ENCODE data around the gene PIP5K1C.

DNA sequence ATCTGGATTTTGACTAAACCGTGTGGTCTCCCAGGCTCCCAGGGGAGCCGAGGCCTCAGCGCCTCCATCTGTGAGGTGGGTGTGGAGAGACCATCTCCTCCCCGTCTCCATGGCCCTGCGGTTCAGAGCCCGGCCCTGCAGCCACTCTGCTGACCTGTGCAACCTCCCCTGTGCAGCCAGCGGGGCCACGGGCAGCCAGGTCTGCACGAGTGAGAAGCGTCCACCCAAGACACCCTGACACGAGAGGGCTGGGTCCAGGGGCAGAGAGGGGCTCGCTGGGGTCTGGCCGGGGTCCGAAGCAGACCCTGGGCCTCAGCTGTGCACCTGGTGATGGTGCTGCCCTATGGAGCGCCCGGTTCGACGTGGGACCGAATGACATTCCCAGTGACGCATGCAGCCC lies 63.3 kb downstream of the PIP5K1C start:
- TF ChIP-seq, protein P1, sequence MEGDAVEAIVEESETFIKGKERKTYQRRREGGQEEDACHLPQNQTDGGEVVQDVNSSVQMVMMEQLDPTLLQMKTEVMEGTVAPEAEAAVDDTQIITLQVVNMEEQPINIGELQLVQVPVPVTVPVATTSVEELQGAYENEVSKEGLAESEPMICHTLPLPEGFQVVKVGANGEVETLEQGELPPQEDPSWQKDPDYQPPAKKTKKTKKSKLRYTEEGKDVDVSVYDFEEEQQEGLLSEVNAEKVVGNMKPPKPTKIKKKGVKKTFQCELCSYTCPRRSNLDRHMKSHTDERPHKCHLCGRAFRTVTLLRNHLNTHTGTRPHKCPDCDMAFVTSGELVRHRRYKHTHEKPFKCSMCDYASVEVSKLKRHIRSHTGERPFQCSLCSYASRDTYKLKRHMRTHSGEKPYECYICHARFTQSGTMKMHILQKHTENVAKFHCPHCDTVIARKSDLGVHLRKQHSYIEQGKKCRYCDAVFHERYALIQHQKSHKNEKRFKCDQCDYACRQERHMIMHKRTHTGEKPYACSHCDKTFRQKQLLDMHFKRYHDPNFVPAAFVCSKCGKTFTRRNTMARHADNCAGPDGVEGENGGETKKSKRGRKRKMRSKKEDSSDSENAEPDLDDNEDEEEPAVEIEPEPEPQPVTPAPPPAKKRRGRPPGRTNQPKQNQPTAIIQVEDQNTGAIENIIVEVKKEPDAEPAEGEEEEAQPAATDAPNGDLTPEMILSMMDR (conservative IDR thresholded peaks at IDR 0.05; ENCODE audit: low read depth, low read length), result no peak
- no peak for TF ChIP-seq EZH2 (IDR thresholded peaks at IDR 0.05; ENCODE audit: borderline replicate concordance, low read depth, low read length, poor library complexity, severe bottlenecking)
